ENCODE measurements around the gene SLC7A8.
A peak's percentile ranks its signal among the peaks of the same experiment; 100 is the strongest.

The SLC7A8 gene

DNA sequence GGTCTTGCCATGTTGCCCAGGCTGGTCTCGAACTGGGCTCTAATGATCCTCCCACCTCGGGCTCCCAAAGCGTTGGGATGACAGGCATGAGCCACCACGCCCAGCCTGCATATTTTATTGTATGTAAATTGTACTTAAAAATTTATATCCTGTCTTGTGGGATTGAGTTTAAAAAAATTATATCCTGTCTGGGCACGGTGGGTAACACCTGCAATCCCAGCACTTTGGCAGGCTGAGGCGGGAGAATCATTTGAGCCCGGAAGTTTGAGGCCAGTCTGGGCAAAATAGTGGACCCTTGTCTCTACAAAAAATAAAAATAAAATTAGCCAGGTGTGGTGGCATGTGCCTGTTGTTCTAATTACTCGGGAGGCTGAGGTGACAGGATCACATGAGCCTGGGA, 50.5 kb downstream of the SLC7A8 start:
- H3K9ac ChIP-seq (ENCODE audit: low read length): no peak overlapping the region
- no peaks in the 10 kb centered on the region for H3K79me1 ChIP-seq (replicated peaks; ENCODE audit: low read length, poor library complexity, severe bottlenecking)
- no peak overlapping the region for H3K14ac ChIP-seq (ENCODE audit: low read length in 2 of 2)
- H4K8ac ChIP-seq (ENCODE audit: low read length): no peak overlapping the region
- no peaks in the 10 kb centered on the region for H3K9me3 ChIP-seq (ENCODE audit: control insufficient read depth, low read length)
- H3K4me2 ChIP-seq (ENCODE audit: low read length, poor library complexity, severe bottlenecking): no peak overlapping the region
- H3K4me3 ChIP-seq (ENCODE audit: insufficient read depth in 1 of 2, low read depth in 1 of 2, low read length in 2 of 2): no peak overlapping the region
- no peak overlapping the region for H4K91ac ChIP-seq (ENCODE audit: low read length)
- no peak overlapping the region for H3K23ac ChIP-seq (ENCODE audit: low read length in 2 of 2)
- peaks cover 0 to 14% of the 10 kb centered on the region in 2 experiments for H3K27me3 ChIP-seq (ENCODE audit: control insufficient read depth in 1 of 2, insufficient read depth in 1 of 2, low read length in 2 of 2)
- no peak overlapping the region for H2BK120ac ChIP-seq (ENCODE audit: low read depth, low read length)
- H3K4me1 ChIP-seq (ENCODE audit: control insufficient read depth, insufficient read depth, low read depth, low read length): no peaks in the 10 kb centered on the region
- no peak overlapping the region for H3K27ac ChIP-seq (ENCODE audit: low read length, poor library complexity, severe bottlenecking)
- no peak overlapping the region for H2AK5ac ChIP-seq (ENCODE audit: low read length, severe bottlenecking)
- H2BK5ac ChIP-seq (ENCODE audit: low read depth, low read length, poor library complexity, severe bottlenecking): no peak overlapping the region
- no peak overlapping the region for H3K18ac ChIP-seq (ENCODE audit: low read depth in 1 of 2, low read length in 2 of 2)
- no peak overlapping the region for H2BK15ac ChIP-seq (ENCODE audit: low read depth, poor library complexity, severe bottlenecking)
- no peak overlapping the region for H3K4ac ChIP-seq (ENCODE audit: low read depth in 1 of 2, low read length in 2 of 2)
- WGBS: 97% methylated on average over 3 of the region's 8 CpGs
- no peak overlapping the region for H2BK12ac ChIP-seq (ENCODE audit: low read length in 2 of 2)
- no peak overlapping the region for H2AFZ ChIP-seq (ENCODE audit: low read depth, low read length)
- no peak for DNase-seq
- H3K36me3 ChIP-seq (ENCODE audit: control insufficient read depth in 1 of 2, insufficient read depth in 2 of 2, low read depth in 1 of 2, low read length in 2 of 2): peaks cover 0 to 61% of the 10 kb centered on the region in 2 experiments

DNA sequence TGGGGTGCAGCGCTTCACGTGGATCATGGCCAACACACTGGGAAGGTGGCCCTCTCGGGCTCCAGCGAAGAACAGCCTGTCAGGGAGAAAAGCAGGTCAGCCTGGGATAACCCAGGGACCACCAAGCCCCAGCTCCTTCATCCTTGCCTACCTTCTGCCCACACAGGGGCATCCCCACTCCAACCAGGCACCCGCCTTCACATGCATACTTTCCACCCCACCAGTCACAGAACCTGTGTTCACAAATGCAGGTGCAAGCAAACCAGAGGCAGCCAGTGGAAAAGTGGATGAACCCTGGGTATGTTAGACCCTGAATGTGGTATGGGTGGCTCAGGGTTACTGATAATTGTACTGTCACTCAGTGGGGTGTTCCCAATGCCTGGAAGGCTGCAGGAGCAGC, 52.0 kb downstream of the SLC7A8 start:
- H3K27me3 ChIP-seq (ENCODE audit: control insufficient read depth in 1 of 2, insufficient read depth in 1 of 2, low read length in 2 of 2): peaks cover 0 to 14% of the 10 kb centered on the region in 2 experiments
- no peak overlapping the region for H3K4ac ChIP-seq (ENCODE audit: low read depth in 1 of 2, low read length in 2 of 2)
- no peak overlapping the region for H2BK12ac ChIP-seq (ENCODE audit: low read length in 2 of 2)
- H3K23ac ChIP-seq (ENCODE audit: low read length in 2 of 2): no peak overlapping the region
- WGBS: 84% methylated on average over 4 of the region's 5 CpGs
- H2AFZ ChIP-seq (ENCODE audit: low read depth, low read length): no peak overlapping the region
- H3K14ac ChIP-seq (ENCODE audit: low read length in 2 of 2): peak overlapping the region in 1 of 2 experiments; percentile 51
- H4K91ac ChIP-seq (ENCODE audit: low read length): no peak overlapping the region
- no peak overlapping the region for H2BK5ac ChIP-seq (ENCODE audit: low read depth, low read length, poor library complexity, severe bottlenecking)
- no peak overlapping the region for H3K18ac ChIP-seq (ENCODE audit: low read depth in 1 of 2, low read length in 2 of 2)
- H2BK15ac ChIP-seq (ENCODE audit: low read depth, poor library complexity, severe bottlenecking): no peak overlapping the region
- no peak for DNase-seq
- no peaks in the 10 kb centered on the region for H3K4me1 ChIP-seq (ENCODE audit: control insufficient read depth, insufficient read depth, low read depth, low read length)
- no peaks in the 10 kb centered on the region for H3K79me1 ChIP-seq (replicated peaks; ENCODE audit: low read length, poor library complexity, severe bottlenecking)
- no peak overlapping the region for H4K8ac ChIP-seq (ENCODE audit: low read length)
- H3K4me3 ChIP-seq (ENCODE audit: insufficient read depth in 1 of 2, low read depth in 1 of 2, low read length in 2 of 2): no peak overlapping the region
- H2BK120ac ChIP-seq (ENCODE audit: low read depth, low read length): no peak overlapping the region
- H2AK5ac ChIP-seq (ENCODE audit: low read length, severe bottlenecking): no peak overlapping the region
- no peaks in the 10 kb centered on the region for H3K9me3 ChIP-seq (ENCODE audit: control insufficient read depth, low read length)
- peaks cover 0 to 63% of the 10 kb centered on the region in 2 experiments for H3K36me3 ChIP-seq (ENCODE audit: control insufficient read depth in 1 of 2, insufficient read depth in 2 of 2, low read depth in 1 of 2, low read length in 2 of 2)
- no peak overlapping the region for H3K4me2 ChIP-seq (ENCODE audit: low read length, poor library complexity, severe bottlenecking)
- no peak overlapping the region for H3K9ac ChIP-seq (ENCODE audit: low read length)
- H3K27ac ChIP-seq (ENCODE audit: low read length, poor library complexity, severe bottlenecking): no peak overlapping the region

DNA sequence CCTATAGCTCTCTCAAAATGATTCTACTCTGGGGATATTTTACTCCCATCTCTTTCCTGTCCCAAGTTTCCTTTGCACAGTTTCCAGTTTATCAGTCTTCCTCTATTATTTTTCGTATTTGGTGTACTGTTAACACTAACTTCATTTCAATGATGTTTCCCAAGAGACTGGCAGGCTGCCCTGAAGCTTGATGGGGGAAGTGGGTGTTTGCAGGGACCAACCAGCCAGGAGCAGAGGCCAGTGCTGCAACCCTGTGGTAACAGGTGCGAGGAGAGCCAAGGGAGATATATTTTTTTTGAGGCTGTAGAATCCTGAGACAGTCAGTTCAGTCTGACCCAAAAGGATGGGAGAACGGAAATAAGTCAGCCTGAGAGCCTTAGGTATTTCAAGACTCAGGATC, 52.6 kb downstream of the SLC7A8 start:
- H2BK5ac ChIP-seq (ENCODE audit: low read depth, low read length, poor library complexity, severe bottlenecking): no peak overlapping the region
- no peak overlapping the region for H3K9ac ChIP-seq (ENCODE audit: low read length)
- H3K4me3 ChIP-seq (ENCODE audit: insufficient read depth in 1 of 2, low read depth in 1 of 2, low read length in 2 of 2): no peak overlapping the region
- no peak overlapping the region for H4K91ac ChIP-seq (ENCODE audit: low read length)
- no peaks in the 10 kb centered on the region for H3K4me1 ChIP-seq (ENCODE audit: control insufficient read depth, insufficient read depth, low read depth, low read length)
- no peaks in the 10 kb centered on the region for H3K9me3 ChIP-seq (ENCODE audit: control insufficient read depth, low read length)
- no peak overlapping the region for H2AK5ac ChIP-seq (ENCODE audit: low read length, severe bottlenecking)
- H3K36me3 ChIP-seq (ENCODE audit: control insufficient read depth in 1 of 2, insufficient read depth in 2 of 2, low read depth in 1 of 2, low read length in 2 of 2): peaks cover 0 to 56% of the 10 kb centered on the region in 2 experiments
- DNase-seq: no peak
- H3K18ac ChIP-seq (ENCODE audit: low read depth in 1 of 2, low read length in 2 of 2): no peak overlapping the region
- no peak overlapping the region for H3K4ac ChIP-seq (ENCODE audit: low read depth in 1 of 2, low read length in 2 of 2)
- H4K8ac ChIP-seq (ENCODE audit: low read length): no peak overlapping the region
- peaks cover 0 to 14% of the 10 kb centered on the region in 2 experiments for H3K27me3 ChIP-seq (ENCODE audit: control insufficient read depth in 1 of 2, insufficient read depth in 1 of 2, low read length in 2 of 2)
- 83% methylated on average over 3 of the region's 3 CpGs for WGBS
- H2BK12ac ChIP-seq (ENCODE audit: low read length in 2 of 2): no peak overlapping the region
- H3K14ac ChIP-seq (ENCODE audit: low read length in 2 of 2): no peak overlapping the region
- H3K79me1 ChIP-seq (replicated peaks; ENCODE audit: low read length, poor library complexity, severe bottlenecking): no peaks in the 10 kb centered on the region
- no peak overlapping the region for H2AFZ ChIP-seq (ENCODE audit: low read depth, low read length)
- no peak overlapping the region for H3K23ac ChIP-seq (ENCODE audit: low read length in 2 of 2)
- H2BK120ac ChIP-seq (ENCODE audit: low read depth, low read length): no peak overlapping the region
- H2BK15ac ChIP-seq (ENCODE audit: low read depth, poor library complexity, severe bottlenecking): no peak overlapping the region
- H3K4me2 ChIP-seq (ENCODE audit: low read length, poor library complexity, severe bottlenecking): no peak overlapping the region
- no peak overlapping the region for H3K27ac ChIP-seq (ENCODE audit: low read length, poor library complexity, severe bottlenecking)

DNA sequence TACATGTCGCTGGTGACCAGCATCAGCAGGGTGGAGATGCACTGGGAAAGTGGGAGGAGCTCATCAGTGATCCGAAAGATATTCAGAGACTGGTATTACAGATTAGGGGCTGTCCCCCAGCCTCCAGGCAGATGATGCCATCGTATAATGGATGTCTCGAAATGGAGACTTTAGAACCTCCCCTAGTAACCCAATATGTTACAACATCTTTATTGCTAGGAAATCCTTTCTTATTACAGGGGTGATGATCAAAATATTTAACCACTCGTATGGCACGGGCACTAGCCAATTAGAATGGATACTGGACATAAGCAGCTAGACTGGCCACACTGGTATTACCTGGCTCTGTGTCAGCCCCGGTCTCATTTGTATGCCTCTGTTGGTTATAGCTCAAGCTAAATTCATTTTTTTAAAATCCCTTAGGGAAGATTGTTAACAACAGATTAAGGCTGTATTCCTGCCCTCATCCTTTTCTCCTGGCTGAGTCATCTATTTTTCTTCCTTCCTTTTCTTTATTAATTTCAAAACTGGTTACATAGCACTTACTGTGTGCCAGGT, 53.6 kb downstream of the SLC7A8 start:
- Histone ChIP-seq H3K4ac (ENCODE audit: low read depth in 1 of 2, low read length in 2 of 2) (no peak overlapping the region), H3K27ac (ENCODE audit: low read length, poor library complexity, severe bottlenecking) (no peak overlapping the region), H3K4me2 (ENCODE audit: low read length, poor library complexity, severe bottlenecking) (no peak overlapping the region), H3K27me3 (ENCODE audit: control insufficient read depth in 1 of 2, insufficient read depth in 1 of 2, low read length in 2 of 2) (peaks cover 0 to 14% of the 10 kb centered on the region in 2 experiments), H3K18ac (ENCODE audit: low read depth in 1 of 2, low read length in 2 of 2) (no peak overlapping the region), H3K4me1 (ENCODE audit: control insufficient read depth, insufficient read depth, low read depth, low read length) (no peaks in the 10 kb centered on the region), H3K9ac (ENCODE audit: low read length) (no peak overlapping the region), H3K9me3 (ENCODE audit: control insufficient read depth, low read length) (no peaks in the 10 kb centered on the region), H3K79me1 (replicated peaks; ENCODE audit: low read length, poor library complexity, severe bottlenecking) (no peaks in the 10 kb centered on the region), H3K36me3 (ENCODE audit: control insufficient read depth in 1 of 2, insufficient read depth in 2 of 2, low read depth in 1 of 2, low read length in 2 of 2) (peaks cover 0 to 53% of the 10 kb centered on the region in 2 experiments), H2AFZ (ENCODE audit: low read depth, low read length) (no peak overlapping the region), H3K23ac (ENCODE audit: low read length in 2 of 2) (no peak overlapping the region), H2BK120ac (ENCODE audit: low read depth, low read length) (no peak overlapping the region), H2BK15ac (ENCODE audit: low read depth, poor library complexity, severe bottlenecking) (no peak overlapping the region), H2BK5ac (ENCODE audit: low read depth, low read length, poor library complexity, severe bottlenecking) (no peak overlapping the region), H4K8ac (ENCODE audit: low read length) (no peak overlapping the region), H3K4me3 (ENCODE audit: insufficient read depth in 1 of 2, low read depth in 1 of 2, low read length in 2 of 2) (no peak overlapping the region), H3K14ac (ENCODE audit: low read length in 2 of 2) (no peak overlapping the region), H2AK5ac (ENCODE audit: low read length, severe bottlenecking) (no peak overlapping the region), H2BK12ac (ENCODE audit: low read length in 2 of 2) (no peak overlapping the region), H4K91ac (ENCODE audit: low read length) (no peak overlapping the region)
- 92% methylated on average over 6 of the region's 7 CpGs for WGBS
- no peak for DNase-seq

All from mesenchymal stem cell (in vitro differentiated cells and primary cell).